Gastrocnemius medialis (tissue), 4 donors: Measurements from ENCODE around the gene ATXN1.

Experiments used
- CTCF ChIP-seq, 5 experiments: fragments of 450-650 bp in 3 of 5; fragments of 200-600 bp in 2 of 5; sonication (generic) in 2 of 5; IDR thresholded peaks in 4 of 5; conservative IDR thresholded peaks in 1 of 5; 1 replicate in 4 of 5; 2 replicates in 1 of 5; pipeline ENCODE4 v1.5.1; 2016 to 2019; ENCODE audit warnings: antibody characterized with exemption in 5 of 5, mild to moderate bottlenecking in 3 of 5, moderate library complexity in 3 of 5
- POLR2A ChIP-seq, 2 donors: fragments of 450-650 bp; IDR thresholded peaks; one replicate each; pipeline ENCODE4 v1.6.1; 2017; ENCODE audit warnings: antibody characterized with exemption in 2 of 2, mild to moderate bottlenecking in 2 of 2, moderate library complexity in 2 of 2

- no peak for TF ChIP-seq CTCF (IDR thresholded peaks at IDR 0.05 in 4 of 5, conservative IDR thresholded peaks at IDR 0.05 in 1 of 5)
- TF ChIP-seq POLR2A (IDR thresholded peaks at IDR 0.05): no peak
Measured at GRCh38 chr6:16729183-16729691, 32.0 kb downstream of the ATXN1 start.
